Neutrophil (primary cell): Measurements from ENCODE around the gene ETFBKMT.
"Not testable (repeated sequence)": the region's sequence is repeated elsewhere in the genome, so short reads cannot be mapped to it uniquely, and the experiment has no call there.

Experiments
- H3K27ac ChIP-seq: fragments of 200-600 bp; sonication (generic); 2 replicates; pipeline ENCODE4 v1.5.1; 2016; ENCODE audit warnings: mild to moderate bottlenecking, moderate library complexity
- H3K27me3 ChIP-seq: fragments of 200-600 bp; sonication (generic); 2 replicates; pipeline ENCODE4 v1.6.0; 2016; ENCODE audit warnings: mild to moderate bottlenecking
- H3K36me3 ChIP-seq: fragments of 200-600 bp; sonication (generic); 2 replicates; pipeline ENCODE4 v1.5.1; 2017
- H3K4me1 ChIP-seq, 2 experiments: fragments of 200-600 bp in 1 of 2; sonication (generic) in 1 of 2; 1 replicate in 1 of 2; 2 replicates in 1 of 2; pipeline versions ENCODE4 v1.5.1 to v1.6.1; 2013 to 2016; ENCODE audit warnings: low read depth in 1 of 2, low read length in 1 of 2, mild to moderate bottlenecking in 1 of 2, moderate library complexity in 1 of 2; ENCODE audit not compliant: control insufficient read depth in 1 of 2, insufficient read depth in 1 of 2
- H3K4me3 ChIP-seq, 2 experiments: fragments of 200-600 bp in 1 of 2; sonication (generic) in 1 of 2; 1 replicate in 1 of 2; 2 replicates in 1 of 2; pipeline ENCODE4 v1.5.1; 2013 to 2016; ENCODE audit warnings: low read depth in 1 of 2, low read length in 1 of 2, mild to moderate bottlenecking in 1 of 2, moderate library complexity in 1 of 2
- H3K9me3 ChIP-seq: fragments of 200-600 bp; sonication (generic); 2 replicates; pipeline ENCODE4 v1.5.1; 2016
- CTCF ChIP-seq: fragments of 200-600 bp; sonication (generic); IDR thresholded peaks from 2 replicates; pipeline ENCODE4 v1.5.1; 2016; ENCODE audit warnings: antibody characterized with exemption

ETFBKMT gene

GRCh38 chr12:31662176-31662849 lies 2.8 kb downstream of the ETFBKMT start:
- no peak overlapping the region for H3K27ac ChIP-seq
- TF ChIP-seq CTCF = no peak
- peaks cover 6 to 12% of the 10 kb centered on the region in 2 experiments for H3K4me1 ChIP-seq
- H3K36me3 ChIP-seq = no peaks in the 10 kb centered on the region
- no peaks in the 10 kb centered on the region for H3K27me3 ChIP-seq
- H3K4me3 ChIP-seq = no peak overlapping the region
- no peaks in the 10 kb centered on the region for H3K9me3 ChIP-seq

GRCh38 chr12:31663576-31663975 lies 4.1 kb downstream of the ETFBKMT start:
- no peaks in the 10 kb centered on the region for H3K36me3 ChIP-seq
- H3K27ac ChIP-seq = no peak overlapping the region
- no peaks in the 10 kb centered on the region for H3K9me3 ChIP-seq
- peaks cover 5 to 10% of the 10 kb centered on the region in 2 experiments for H3K4me1 ChIP-seq
- TF ChIP-seq CTCF = no peak
- H3K27me3 ChIP-seq = no peaks in the 10 kb centered on the region
- no peak overlapping the region for H3K4me3 ChIP-seq

- H3K27ac ChIP-seq = no peak overlapping the region
- no peak for TF ChIP-seq CTCF
- H3K36me3 ChIP-seq = no peaks in the 10 kb centered on the region
- H3K27me3 ChIP-seq = no peaks in the 10 kb centered on the region
- no peaks in the 10 kb centered on the region for H3K9me3 ChIP-seq
- H3K4me3 ChIP-seq = no peak overlapping the region
- peaks cover 0 to 6% of the 10 kb centered on the region in 2 experiments for H3K4me1 ChIP-seq
Measured at GRCh38 chr12:31664038-31664437, 4.5 kb downstream of the ETFBKMT start.

- no peaks in the 10 kb centered on the region for H3K27me3 ChIP-seq
- H3K4me3 ChIP-seq = no peak overlapping the region
- no peaks in the 10 kb centered on the region for H3K4me1 ChIP-seq
- H3K27ac ChIP-seq = no peak overlapping the region
- peaks cover 13% of the 10 kb centered on the region for H3K36me3 ChIP-seq
- no peak for TF ChIP-seq CTCF
- no peaks in the 10 kb centered on the region for H3K9me3 ChIP-seq
Measured at GRCh38 chr12:31669020-31669419, 9.5 kb downstream of the ETFBKMT start.

GRCh38 chr12:31669582-31669981 lies 10.1 kb downstream of the ETFBKMT start:
- not testable (repeated sequence) for H3K4me1 ChIP-seq, H3K9me3 ChIP-seq, H3K4me3 ChIP-seq, H3K27ac ChIP-seq, H3K27me3 ChIP-seq
- peaks cover 13% of the 10 kb centered on the region for H3K36me3 ChIP-seq

GRCh38 chr12:31672521-31672920 lies 13.0 kb downstream of the ETFBKMT start:
- Histone ChIP-seq H3K27ac (no peak overlapping the region), H3K4me3 (no peak overlapping the region), H3K27me3 (no peaks in the 10 kb centered on the region), H3K4me1 (no peaks in the 10 kb centered on the region), H3K9me3 (no peaks in the 10 kb centered on the region), H3K36me3 (peaks cover 13% of the 10 kb centered on the region)
- no peak for TF ChIP-seq CTCF
